CMK (cell line): Measurements from ENCODE around the gene CDC42BPA.
"Not testable (repeated sequence)": the region's sequence is repeated elsewhere in the genome, so short reads cannot be mapped to it uniquely, and the experiment has no call there.

Experiments used
- DNase-seq: peaks from one replicate; pipeline ENCODE4 v3.0.0-alpha.2; 2010; ENCODE audit warnings: low read depth

Gene CDC42BPA

GRCh38 chr1:226960944-226961765 lies 357.1 kb downstream of the CDC42BPA start:
- DNase-seq, result no peak

- DNase-seq, result no peak
Measured at GRCh38 chr1:226960256-226960655, 358.0 kb downstream of the CDC42BPA start.

GRCh38 chr1:226958300-226958699 lies 360.0 kb downstream of the CDC42BPA start:
- no peak for DNase-seq

DNA sequence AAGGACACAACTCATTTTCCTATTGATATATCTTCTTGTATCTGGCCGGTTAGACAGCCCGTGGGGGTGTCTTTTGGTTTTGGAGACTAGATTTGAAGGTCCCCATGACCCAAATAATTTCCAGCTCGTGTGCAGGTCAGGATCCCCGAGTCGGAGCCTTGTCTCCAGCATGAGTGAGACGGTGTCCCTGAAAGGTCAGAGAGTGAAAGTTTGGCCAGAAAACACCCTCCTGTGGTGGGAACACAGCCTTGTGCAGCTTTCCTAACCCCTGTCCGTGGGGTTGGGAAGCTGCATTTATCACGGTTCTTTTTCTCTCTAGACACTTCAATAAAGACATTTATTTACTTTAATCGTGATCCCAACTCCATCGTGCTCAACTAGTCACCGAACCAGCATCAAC lies 360.6 kb downstream of the CDC42BPA start:
- DNase-seq, result no peak

DNA sequence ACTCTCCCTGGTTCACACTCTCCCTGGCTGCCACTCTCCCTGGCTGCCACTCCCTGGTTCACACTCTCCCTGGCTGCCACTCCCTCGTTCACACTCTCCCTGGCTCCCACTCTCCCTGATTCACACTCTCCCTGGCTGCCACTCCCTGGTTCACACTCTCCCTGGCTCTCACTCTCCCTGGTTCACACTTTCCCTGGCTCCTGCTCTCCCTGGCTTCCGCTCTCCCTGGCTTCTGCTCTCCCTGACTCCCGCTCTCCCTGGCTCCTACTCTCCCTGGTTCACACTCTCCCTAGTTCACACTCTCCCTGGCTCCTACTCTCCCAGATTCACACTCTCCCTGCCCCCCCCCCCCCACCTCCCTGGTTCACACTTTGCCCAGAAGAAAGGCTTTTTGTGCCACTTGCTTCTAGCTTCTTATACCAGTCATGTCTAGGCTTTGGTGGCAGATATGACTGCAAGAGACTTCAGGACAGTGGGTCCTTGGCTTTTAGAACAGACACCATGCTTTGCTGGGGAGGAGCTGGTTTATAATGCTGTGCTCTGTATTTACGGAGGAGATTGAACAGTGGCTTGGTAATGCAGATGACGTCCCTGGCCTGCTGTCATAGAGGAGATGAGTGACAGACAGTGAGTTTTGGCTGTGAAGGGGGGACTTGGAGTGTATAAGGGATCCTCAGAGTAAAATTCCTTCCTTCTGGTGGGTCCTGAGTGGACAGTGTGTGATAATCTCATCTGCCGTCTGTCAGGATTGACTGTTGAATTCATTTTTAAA lies 361.2 kb downstream of the CDC42BPA start:
- DNase-seq, result no peak

DNA sequence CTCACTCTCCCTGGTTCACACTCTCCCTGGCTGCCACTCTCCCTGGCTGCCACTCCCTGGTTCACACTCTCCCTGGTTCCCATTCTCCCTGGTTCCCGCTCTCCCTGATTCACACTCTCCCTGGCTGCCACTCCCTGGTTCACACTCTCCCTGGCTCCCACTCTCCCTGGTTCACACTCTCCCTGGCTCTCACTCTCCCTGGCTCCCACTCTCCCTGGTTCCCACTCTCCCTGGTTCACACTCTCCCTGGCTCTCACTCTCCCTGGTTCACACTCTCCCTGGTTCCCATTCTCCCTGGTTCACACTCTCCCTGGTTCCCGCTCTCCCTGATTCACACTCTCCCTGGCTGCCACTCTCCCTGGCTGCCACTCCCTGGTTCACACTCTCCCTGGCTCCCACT lies 362.4 kb downstream of the CDC42BPA start:
- DNase-seq, result not testable (repeated sequence)

DNA sequence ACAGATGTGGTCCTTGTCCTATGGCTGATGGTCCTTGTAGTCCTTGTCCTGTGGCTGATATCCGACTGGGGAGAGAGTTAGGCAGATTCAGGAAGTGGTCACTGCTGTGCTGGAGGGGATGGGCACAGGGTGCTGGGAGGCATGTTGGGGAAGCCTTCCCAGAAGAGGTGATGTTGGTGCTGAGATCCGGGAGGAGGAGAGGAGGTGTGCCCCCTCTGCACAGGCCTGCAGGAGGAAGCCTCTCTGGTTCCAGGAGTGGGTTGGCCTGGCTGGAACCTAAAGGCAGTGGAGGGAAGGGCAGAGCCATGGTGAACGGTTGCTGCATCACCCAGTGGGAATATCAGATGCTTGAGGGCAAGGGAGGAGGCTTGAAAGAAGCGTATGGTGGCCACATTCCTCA lies 363.5 kb downstream of the CDC42BPA start:
- no peak for DNase-seq

GRCh38 chr1:226954337-226954736 lies 364.0 kb downstream of the CDC42BPA start:
- no peak for DNase-seq

DNA sequence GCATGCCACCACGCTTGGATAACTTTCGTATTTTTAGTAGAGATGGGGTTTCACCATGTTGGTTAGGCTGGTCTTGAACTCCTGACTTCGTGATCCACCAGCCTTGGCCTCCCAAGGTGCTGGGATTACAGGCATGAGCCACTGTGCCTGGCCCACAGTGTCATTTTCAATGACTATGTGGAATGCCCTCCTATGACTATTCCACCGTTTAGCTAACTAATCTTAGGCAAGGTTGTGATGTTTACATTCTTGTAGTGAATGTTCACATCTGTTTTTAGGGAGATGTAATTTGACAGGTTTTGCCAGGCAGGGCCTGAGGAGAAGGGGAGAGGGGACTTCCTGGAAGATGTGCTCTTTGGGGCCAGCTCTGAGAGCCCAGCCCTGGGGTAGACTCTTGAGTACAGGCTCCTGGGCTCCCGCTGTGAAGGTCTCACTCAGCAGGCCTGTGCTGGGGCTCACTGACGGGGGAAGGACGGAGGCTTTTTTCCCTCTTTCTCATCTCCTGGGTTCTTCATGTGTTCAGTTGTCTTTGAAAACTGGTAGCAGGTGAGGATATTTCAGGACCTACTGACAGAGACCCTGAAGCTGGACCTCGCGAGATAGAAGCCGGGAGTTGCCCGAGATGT lies 365.0 kb downstream of the CDC42BPA start:
- DNase-seq, result no peak

DNA sequence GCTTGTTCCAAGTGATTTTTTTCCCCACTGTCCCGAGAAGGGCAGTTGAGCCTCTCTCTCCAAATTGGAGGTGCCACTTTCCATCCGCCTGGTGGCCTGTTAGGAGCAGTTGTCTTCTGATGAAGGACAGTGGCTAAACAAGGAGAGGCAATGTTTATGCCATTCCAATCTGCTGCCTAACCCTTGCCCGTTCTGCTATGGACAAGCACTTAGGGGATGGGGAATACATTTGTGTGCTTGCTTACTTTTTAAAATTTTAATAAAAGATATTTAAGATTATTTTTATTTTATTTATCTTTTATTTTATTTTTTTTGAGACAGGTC lies 366.2 kb downstream of the CDC42BPA start:
- DNase-seq, result no peak

DNA sequence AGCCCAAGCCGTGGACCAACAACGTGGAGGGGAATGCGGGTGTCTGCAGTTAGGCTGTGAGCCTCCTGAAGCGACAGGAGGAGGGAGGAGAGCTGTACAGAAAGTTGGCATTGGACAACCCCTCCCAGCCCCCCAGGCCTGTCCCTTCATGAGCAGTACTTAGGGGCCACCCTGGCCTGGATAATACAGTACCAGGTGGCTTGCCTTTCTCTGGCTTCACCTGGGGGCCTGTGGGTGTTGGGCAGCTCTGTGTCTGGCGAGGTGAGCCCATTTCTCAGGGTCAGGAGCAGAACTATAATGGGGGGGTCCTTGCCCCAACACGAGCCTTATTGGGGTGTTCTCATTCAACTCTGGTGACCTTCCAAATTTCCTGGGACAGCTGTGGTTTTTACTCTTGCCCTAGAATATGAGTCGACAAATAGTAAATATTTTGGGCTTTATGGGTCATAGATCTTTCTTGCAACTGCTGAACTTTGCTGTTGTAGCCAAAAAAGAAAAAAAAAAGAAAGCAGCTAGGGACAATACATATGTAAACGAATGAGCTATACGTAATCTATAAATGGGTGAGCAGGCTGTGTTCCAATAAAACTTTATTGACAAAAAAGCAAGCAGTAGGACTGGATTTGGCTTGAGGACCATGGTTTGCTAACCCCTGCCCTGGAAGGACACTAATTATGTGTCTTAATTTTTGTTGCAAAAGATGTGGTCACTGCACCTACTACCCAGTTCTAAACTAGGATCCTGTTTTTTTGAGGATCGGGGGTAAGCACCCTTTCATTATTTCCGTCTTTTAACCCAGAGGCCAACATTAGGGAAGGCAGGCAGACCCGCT lies 366.8 kb downstream of the CDC42BPA start:
- no peak for DNase-seq

GRCh38 chr1:226950871-226951270 lies 367.4 kb downstream of the CDC42BPA start:
- no peak for DNase-seq

DNA sequence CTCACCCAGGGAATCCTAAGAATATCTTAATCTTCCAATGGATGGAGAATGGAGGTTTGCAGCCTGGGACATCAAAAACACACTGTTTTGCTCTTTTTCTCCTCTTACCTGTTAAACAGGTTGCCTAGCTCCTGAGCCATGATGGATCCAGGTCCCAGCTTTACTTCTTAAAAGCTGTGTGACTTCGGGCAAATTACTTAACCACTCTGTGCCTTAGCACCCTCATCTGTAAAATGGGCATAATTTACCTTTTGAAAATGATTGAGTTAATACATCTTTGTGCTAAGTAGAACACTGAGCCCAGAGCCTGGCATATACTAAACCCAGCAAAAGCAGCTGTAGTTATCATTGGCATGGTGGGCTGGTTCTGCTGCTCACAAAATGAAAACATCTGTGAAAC lies 368.0 kb downstream of the CDC42BPA start:
- DNase-seq, result no peak

GRCh38 chr1:226949401-226949800 lies 368.9 kb downstream of the CDC42BPA start:
- no peak for DNase-seq

DNA sequence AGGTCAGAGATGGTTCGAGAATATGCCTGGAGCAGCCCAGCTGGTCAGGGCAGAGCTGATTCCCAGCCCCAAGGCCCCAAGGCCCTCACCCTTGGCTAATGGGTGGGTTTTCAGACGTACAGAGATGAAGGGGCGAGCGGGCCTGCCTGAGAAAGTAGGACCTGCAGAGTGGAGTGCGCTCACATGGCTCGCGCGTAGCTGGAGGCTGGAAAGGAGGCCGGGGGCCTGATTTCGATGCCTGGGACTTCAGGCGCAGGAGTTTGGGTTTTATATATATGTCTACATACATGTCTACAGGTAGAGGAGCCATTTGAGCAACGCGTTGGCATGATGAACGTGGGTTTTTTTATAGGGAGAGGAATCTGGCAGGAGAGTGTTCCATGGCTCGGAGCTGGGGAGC lies 369.3 kb downstream of the CDC42BPA start:
- DNase-seq, result no peak

- DNase-seq, result no peak
Measured at GRCh38 chr1:226948480-226948879, 369.8 kb downstream of the CDC42BPA start.

DNA sequence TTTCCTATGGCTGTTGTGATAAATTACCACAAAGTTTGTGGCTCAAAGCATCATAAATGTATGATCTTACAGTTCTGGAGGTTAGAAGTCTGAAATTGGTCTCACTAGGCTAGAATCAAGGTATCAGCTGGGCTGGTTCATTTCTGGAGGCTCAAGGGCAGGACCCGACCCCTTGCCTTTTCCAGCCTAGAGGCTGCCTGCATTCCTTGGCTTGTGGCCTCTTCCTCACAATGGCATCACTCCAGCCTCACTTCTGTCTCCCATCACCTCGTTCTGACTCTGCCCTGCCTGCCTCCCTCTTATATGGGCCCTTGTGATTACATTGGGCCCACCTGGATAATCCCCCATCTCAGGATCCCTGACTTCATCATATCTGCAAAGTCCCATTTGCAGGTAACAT lies 370.2 kb downstream of the CDC42BPA start:
- DNase-seq, result no peak

GRCh38 chr1:226946841-226947240 lies 371.5 kb downstream of the CDC42BPA start:
- DNase-seq, result no peak

DNA sequence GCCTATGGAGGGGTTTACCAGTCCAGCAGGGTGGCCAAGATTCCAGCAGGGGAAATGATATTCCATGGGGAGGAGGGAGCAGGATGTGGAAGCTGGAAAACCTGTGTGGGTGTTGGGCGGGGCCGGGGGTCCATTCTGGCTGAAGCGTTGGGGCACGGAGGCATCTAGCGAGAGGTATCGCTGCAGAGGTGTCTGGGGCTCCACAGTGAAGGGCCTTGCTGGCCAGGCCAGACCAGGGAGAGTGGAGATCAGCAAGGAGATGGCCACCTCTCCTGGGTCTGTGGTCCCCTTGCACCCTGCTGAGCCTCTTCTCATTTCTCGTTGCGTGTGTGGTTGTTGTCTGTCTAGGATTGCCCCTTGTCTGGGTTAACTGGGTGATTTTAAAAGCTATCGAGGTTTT lies 372.0 kb downstream of the CDC42BPA start:
- no peak for DNase-seq

- DNase-seq, result no peak
Measured at GRCh38 chr1:226945858-226946245, 372.4 kb downstream of the CDC42BPA start.

DNA sequence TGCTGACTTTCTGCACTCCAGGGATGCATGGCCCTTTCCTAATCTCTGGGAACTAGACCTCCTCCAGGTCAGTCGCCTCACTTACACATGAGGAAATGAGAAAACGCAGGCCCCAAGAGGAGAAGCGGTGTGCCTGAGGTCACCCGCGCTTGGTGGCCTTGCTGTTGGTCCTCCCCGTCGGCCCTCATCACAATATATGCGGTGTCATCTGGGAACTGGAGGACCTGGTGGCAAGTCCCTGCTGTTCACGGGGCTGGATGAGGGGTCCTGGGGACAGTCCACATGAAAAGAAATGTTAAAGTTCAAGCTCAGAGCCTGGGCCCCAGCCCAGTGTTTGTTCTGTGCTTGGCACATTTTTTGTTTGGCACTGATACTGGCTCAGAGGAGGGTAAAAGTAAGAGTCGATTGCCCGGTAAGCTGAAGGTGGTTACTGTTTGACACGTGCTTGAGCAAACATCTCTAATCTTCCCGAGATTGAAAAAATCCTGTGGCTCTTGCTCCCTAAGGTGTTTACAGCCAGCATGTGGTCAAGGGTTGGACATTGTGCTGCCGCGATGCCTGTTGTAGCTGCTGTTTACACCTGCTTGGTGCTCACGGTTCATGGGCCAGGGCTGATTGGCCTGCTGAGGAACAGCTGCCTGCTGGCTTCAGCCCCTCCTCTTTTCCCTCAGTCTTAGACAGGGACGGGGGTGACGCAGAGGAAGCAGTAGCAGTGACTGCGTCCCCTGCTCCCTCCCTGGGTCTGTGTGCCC lies 373.0 kb downstream of the CDC42BPA start:
- DNase-seq, result no peak

DNA sequence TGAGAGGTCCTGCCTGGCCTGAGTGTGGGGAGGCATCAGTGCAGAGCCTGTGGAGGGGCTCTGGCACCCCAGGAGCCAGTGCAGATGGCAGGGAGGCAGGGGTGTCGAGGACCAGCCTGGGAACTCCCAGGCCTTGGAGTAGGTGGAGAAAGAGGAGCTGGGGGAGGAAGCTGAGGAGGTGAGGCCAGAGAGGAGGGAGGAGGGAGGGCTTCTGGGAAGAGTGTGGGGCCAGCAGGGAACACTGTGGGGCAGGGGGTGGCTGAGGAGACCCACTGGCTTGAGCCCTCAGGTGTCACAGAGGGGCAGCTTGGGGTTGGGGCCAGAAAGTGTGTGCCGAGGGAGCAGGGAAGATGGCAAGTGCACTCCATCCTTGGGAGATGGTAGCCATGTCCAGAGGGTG lies 374.4 kb downstream of the CDC42BPA start:
- no peak for DNase-seq
